Stimulated activated CD8-positive, alpha-beta memory T cell treated with anti-CD3 and anti-CD28 coated beads, Interleukin-4, amount 100 ng/mL, for 24 hours (primary cell): ENCODE measurements around the gene GOLGA8J.
"Not testable (repeated sequence)": the region's sequence is repeated elsewhere in the genome, so short reads cannot be mapped to it uniquely, and the experiment has no call there.

ENCODE experiments used
- DNase-seq: peaks from one replicate; pipeline ENCODE4 v3.0.0-alpha.2; 2020; ENCODE audit warnings: low read depth

GOLGA8J gene

DNA sequence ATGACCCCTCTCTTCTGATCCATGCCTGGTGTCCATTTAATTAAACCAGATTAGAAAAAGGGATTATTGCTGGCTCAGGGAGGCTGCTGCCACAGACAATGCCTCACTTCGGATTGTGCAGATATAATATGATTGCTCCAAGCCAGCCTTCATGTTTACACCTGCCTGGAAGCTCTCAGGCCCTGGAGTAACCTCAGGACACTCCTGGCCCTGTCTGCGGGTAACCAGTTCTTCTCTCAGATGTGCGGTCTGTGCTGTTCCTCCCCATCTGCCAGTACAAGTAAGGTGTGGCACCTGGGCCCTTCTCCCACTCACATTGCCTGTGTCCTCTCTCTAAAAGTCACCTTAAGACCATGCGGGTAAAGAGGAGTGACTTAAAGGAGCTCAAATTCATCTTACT is 8.8 kb upstream of the GOLGA8J start:
- DNase-seq, result no peak

DNA sequence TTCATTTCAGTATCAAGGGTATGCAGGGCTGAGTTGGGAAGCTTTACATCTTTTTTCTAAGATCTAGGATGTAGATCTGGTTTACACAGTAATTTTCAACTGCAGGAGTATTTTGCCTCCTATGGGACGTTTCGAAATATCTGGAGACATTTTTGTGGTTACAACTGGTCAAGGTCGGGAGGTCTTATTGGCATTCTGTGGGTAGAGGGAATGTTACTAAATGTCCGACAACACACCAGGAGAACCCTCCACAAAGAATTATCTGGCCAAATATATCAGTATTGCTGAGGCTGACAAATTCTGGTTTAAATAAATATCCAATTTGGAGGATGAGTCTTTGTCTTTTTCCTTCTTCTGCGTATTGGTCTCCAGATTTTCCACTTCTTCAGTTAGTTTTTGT is 1.9 kb upstream of the GOLGA8J start:
- not testable (repeated sequence) for DNase-seq

DNA sequence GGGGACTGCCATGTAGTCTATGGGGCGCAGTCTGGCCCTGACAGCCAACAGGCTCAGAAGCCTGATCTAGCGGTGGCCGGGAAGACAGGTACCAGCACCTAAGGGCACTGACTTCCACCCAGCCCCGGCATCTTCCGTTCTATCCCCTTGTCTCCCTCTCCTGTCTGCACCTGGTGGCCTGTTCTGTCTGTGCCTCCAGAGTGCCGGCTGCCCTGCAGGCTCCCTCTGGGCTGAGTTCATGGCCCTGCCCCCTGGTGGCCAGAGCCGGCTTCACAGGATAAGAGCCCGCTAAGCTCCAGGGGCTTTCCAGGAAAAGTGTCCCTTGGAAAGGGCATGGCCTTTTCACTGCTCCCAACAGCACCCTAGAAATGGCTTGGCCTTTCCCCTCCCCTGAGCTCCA is 15.1 kb downstream of the GOLGA8J start:
- DNase-seq, result not testable (repeated sequence)

DNA sequence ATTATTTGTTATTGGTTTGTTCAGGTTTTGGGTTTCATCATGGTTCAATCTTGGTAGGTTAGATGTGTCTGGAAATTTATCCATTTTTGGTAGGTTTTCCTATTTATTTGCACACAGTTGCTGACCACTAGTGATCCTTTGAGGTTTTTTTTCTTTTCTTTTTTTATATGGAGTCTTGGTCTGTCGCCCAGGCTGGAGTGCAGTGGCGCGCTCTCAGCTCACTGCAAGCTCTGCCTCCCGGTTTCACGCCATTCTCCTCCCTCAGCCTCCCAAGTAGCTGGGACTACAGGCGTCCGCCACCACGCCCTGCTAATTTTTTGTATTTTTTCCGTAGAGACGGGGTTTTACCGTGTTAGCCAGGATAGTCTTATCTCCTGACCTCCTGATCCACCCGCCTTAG is 20.1 kb downstream of the GOLGA8J start:
- DNase-seq, result not testable (repeated sequence)

DNA sequence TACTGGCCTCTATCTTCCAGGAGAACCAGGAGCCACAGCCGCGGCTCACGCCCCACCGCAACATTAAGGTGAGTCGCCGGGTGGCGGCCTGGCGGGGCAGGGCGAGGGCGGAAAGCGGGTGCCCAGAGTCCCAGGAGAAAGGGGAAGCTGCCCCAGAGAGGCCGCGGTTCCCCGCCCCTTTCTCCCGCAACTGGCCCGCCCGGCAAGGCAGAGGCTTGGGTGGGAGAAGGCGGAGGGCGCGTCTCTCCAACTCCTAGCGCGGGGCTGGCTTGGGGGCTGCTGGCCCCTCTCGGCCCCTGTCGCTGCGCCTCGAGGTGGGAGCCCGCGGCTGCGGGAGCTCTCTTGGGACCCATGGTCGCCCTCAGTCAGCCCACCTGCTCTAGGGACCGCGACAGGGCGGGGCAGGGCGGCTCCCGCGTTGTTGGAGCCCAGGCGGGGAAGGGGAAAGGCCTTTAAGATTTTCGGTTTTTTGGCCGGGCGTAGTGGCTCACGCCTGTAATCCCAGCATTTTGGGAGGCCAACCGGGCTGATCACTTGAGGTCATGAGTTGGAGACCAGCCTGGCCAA is 21.3 kb downstream of the GOLGA8J start:
- not testable (repeated sequence) for DNase-seq

DNA sequence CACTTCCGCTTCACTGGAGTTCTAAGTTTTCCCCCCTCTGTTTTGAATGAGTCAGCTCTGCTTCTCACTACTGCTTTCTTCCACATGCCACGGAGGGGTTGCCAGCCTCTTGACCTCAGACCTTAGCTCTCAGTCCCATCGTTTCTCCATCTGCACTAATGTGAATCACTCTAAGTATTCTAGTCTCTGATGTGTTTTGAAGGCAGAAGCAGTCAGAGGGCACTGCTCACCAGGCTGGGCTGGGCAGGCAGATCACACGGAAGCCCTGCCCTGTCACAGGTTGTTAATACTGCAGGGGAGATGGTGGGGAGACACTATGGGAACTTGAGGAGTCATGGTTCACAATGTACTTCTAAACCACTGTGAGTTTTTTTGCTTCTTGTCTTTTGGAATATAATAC is 27.8 kb downstream of the GOLGA8J start:
- DNase-seq, result not testable (repeated sequence)

DNA sequence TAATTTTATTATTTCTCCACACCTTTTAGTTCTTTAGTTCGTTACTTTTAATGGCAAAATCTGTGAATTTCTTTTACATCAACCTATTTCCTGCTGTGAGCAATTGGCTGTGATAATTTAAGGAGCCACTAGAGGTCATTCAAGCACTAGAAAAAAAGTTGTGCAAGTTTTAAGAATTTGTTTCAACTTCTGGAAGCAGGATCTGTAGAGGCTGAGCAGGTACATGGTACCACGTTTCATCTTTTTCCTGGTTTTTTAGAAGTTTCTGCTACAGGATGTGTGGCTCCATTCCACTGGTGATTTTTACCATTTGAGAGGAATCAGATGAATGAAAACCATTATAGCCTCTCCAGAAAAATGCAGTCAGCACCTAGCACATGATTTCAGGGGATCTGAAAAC is 47.3 kb downstream of the GOLGA8J start:
- not testable (repeated sequence) for DNase-seq

DNA sequence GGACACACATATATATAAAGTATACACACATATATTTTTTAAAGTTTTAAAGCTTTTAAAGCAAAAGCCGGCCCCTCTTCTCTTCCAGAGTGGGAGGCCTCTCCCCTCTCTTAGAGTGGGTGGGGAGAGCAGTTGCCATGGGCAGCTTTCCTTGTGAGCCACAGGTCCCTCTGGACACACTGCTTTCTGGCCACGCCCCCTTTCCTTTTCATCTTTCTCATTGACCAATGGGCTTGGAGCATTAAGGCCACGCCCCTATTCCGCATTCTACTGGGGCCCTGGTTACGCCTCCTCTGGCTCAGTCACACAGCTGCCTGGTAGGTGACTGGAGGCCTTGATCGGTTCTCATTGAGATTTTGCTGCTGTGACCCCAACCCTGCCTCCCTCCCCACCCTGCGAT is 52.0 kb downstream of the GOLGA8J start, which contains the start of gene GOLGA8T:
Gene GOLGA8T (plus strand): TSS at position 301 of the 400 bp plus-strand sequence. CDS start 98 bp downstream, at position 399.
- not testable (repeated sequence) for DNase-seq
